Fibroblast of pulmonary artery (primary cell): ENCODE data around the gene CCDC187.

Experiments used
- DNase-seq: peaks from one replicate; pipeline ENCODE4 v3.0.0-alpha.2; 2010; ENCODE audit warnings: low read depth
- H3K4me3 ChIP-seq: replicated peaks from 2 replicates; pipeline ENCODE4 v1.5.1; 2011; ENCODE audit warnings: low read depth, mild to moderate bottlenecking, control low read depth, low read length, moderate library complexity
- CTCF ChIP-seq: IDR thresholded peaks from 2 replicates; pipeline ENCODE4 v1.5.1; 2011; ENCODE audit warnings: mild to moderate bottlenecking, control low read depth, low read length, inconsistent platforms; ENCODE audit errors: missing control alignments

Gene CCDC187

DNA sequence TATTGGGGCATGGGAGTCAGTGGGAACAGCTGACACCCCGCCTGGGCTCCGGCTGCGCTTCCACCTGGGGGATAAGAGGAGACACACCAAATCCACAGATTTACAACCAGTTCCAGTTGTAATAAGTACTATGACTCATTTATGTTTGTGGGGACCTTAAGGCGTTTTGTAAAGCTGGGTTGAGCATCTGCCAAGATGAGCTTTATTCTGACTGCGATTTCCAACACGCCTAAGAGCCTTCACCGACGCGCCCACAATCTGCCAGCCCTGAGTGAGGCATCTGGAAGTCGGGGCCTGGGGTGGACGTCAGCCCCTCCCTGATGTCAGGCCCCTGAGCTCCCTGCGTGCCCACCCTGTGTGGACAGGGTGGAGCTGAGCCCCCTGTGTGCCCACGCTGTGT is 84.6 kb downstream of the CCDC187 start:
- no peak overlapping the region for H3K4me3 ChIP-seq
- TF ChIP-seq CTCF, result no peak
- no peak for DNase-seq

GRCh38 chr9:136218673-136219072 is 85.2 kb downstream of the CCDC187 start:
- no peak overlapping the region for H3K4me3 ChIP-seq
- DNase-seq, result no peak
- no peak for TF ChIP-seq CTCF

GRCh38 chr9:136218271-136218670 is 85.6 kb downstream of the CCDC187 start:
- DNase-seq, result no peak
- TF ChIP-seq CTCF, result no peak
- no peak overlapping the region for H3K4me3 ChIP-seq

GRCh38 chr9:136216541-136217244 is 87.2 kb downstream of the CCDC187 start:
- no peak for DNase-seq
- H3K4me3 ChIP-seq, result no peak overlapping the region
- no peak for TF ChIP-seq CTCF

DNA sequence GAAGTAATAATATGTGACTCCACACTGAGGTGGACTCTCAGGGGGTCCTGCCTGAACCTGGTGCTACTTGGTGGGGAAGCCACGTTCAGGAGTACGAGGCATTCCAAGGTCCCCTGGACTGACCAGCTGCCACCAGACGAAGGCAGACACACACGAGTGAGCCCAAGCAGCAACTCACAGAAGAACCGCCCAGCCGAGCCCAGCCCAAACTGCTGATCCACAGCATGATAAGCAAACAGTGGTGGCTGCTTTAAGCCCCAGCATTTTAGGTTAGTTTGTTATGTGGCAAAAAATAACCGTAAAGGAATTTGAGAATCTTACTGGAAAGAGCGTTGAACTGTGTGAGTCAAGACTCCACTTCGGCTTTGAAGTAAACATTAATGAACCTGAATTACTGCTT is 90.2 kb downstream of the CCDC187 start:
- H3K4me3 ChIP-seq, result no peak overlapping the region
- DNase-seq, result no peak
- TF ChIP-seq CTCF, result no peak

DNA sequence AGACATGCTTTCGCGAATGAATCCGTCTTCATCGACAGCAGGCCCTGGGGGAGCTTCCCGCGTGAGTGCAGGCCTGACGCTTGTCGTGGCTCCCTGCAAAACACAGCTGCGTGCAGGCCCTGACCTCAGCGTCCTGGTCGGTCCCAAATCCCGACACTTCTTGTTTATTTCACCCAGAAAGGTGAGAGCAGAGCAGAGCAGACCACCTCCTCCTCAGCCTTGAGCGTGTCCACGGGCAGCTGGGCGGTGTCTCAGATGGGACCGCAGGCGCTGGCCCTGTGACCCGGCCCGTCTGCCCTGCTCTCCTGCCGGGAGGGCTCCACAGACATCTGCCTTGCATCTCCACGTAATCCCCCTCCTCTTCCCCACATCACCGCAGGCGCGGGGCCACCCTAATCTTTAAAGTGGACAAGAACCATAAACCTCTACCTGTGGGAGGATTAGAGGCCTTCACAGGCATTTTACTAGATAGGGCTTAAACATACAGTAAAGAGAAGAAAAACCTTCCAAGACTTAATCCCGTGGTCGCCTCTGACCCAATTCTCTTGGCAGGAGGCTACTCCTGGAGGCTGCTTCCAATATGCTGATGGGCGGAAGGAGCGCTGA is 91.4 kb downstream of the CCDC187 start:
- no peak for DNase-seq
- no peak overlapping the region for H3K4me3 ChIP-seq
- TF ChIP-seq CTCF, result no peak
